Type B pancreatic cell (in vitro differentiated cells): Measurements from ENCODE around the gene PARVB. TPM values are rescaled to one million over a fixed set of nuclear protein-coding genes. Genes with fewer than 3 reads are reported as not detected.

Experiments
- DNase-seq: peaks from one replicate; pipeline ENCODE4 v3.0.0; 2021; ENCODE audit warnings: mixed read lengths; ENCODE audit not compliant: unreplicated experiment; ENCODE audit errors: extremely low spot score
- H3K27ac Mint-ChIP-seq: 2 replicates; pipeline ENCODE4 v1.8.0; 2021; ENCODE audit warnings: mild to moderate bottlenecking, mixed read lengths
- H3K27me3 Mint-ChIP-seq: 2 replicates; pipeline ENCODE4 v1.8.0; 2021; ENCODE audit warnings: mixed read lengths
- H3K36me3 Mint-ChIP-seq: 2 replicates; pipeline ENCODE4 v1.8.0; 2021; ENCODE audit warnings: mixed read lengths
- H3K4me1 Mint-ChIP-seq: one replicate; pipeline ENCODE4 v1.8.0; 2021; ENCODE audit warnings: mixed read lengths; ENCODE audit not compliant: unreplicated experiment
- H3K4me3 Mint-ChIP-seq: 2 replicates; pipeline ENCODE4 v1.8.0; 2021; ENCODE audit warnings: mild to moderate bottlenecking, mixed read lengths
- H3K9me3 Mint-ChIP-seq: 2 replicates; pipeline ENCODE4 v1.8.0; 2021; ENCODE audit warnings: mixed read lengths
- CTCF ChIP-seq: fragments of 200-600 bp; sonication (generic); conservative IDR thresholded peaks from 2 replicates; pipeline ENCODE4 v1.5.0; 2021; ENCODE audit warnings: antibody characterized with exemption, mild to moderate bottlenecking
- total RNA-seq: library from RNA; stranded (reverse); gene quantifications from 2 replicates; pipeline ENCODE4 v1.2.1, GENCODE V29; 2021; ENCODE audit warnings: low replicate concordance

The PARVB gene
- total RNA-seq, 1 donor from 2014 or later, result 15.9 TPM

GRCh38 chr22:44200855-44201550, 176.9 kb downstream of the PARVB start:
- Mint-ChIP-seq H3K27me3 (peaks cover 19% of the 10 kb centered on the region), H3K27ac (no peak overlapping the region), H3K4me3 (no peak overlapping the region), H3K9me3 (no peaks in the 10 kb centered on the region), H3K4me1 (peaks cover 10% of the 10 kb centered on the region), H3K36me3 (no peaks in the 10 kb centered on the region)
- TF ChIP-seq CTCF, result no peak
- DNase-seq, result no peak

GRCh38 chr22:44201665-44202064, 177.6 kb downstream of the PARVB start:
- Mint-ChIP-seq H3K27ac (no peak overlapping the region), H3K4me1 (peaks cover 10% of the 10 kb centered on the region), H3K36me3 (no peaks in the 10 kb centered on the region), H3K9me3 (no peaks in the 10 kb centered on the region), H3K4me3 (no peak overlapping the region), H3K27me3 (peaks cover 18% of the 10 kb centered on the region)
- no peak for TF ChIP-seq CTCF
- no peak for DNase-seq

- Mint-ChIP-seq H3K27ac (no peak overlapping the region), H3K4me1 (peaks cover 10% of the 10 kb centered on the region), H3K27me3 (peaks cover 18% of the 10 kb centered on the region), H3K9me3 (no peaks in the 10 kb centered on the region), H3K4me3 (no peak overlapping the region), H3K36me3 (no peaks in the 10 kb centered on the region)
- no peak for DNase-seq
- no peak for TF ChIP-seq CTCF
Observed at GRCh38 chr22:44202261-44202789, 178.2 kb downstream of the PARVB start.

- no peaks in the 10 kb centered on the region for H3K9me3 Mint-ChIP-seq
- peaks cover 13% of the 10 kb centered on the region for H3K27me3 Mint-ChIP-seq
- no peak for TF ChIP-seq CTCF
- DNase-seq, result no peak
- no peak overlapping the region for H3K27ac Mint-ChIP-seq
- H3K4me3 Mint-ChIP-seq, result no peak overlapping the region
- H3K36me3 Mint-ChIP-seq, result no peaks in the 10 kb centered on the region
- peaks cover 10% of the 10 kb centered on the region for H3K4me1 Mint-ChIP-seq
Observed at GRCh38 chr22:44203203-44203602, 179.1 kb downstream of the PARVB start.

- Mint-ChIP-seq H3K9me3 (peaks cover 10% of the 10 kb centered on the region), H3K4me1 (peaks cover 10% of the 10 kb centered on the region), H3K4me3 (no peak overlapping the region), H3K36me3 (no peaks in the 10 kb centered on the region), H3K27me3 (peaks cover 14% of the 10 kb centered on the region), H3K27ac (no peak overlapping the region)
- peak; percentile 55 for DNase-seq
- TF ChIP-seq CTCF, result no peak
Observed at GRCh38 chr22:44204739-44205515, 180.8 kb downstream of the PARVB start.
